DND-41 (cell line): ENCODE data around the gene ACTG1.

Experiments used
- ATAC-seq: fragments of 200-7000 bp; cut with Tn5 transposase; 3 replicates; pipeline ENCODE4 v1.9.1; 2021; ENCODE audit warnings: low read depth; ENCODE audit not compliant: insufficient read depth
- DNase-seq: peaks from one replicate; pipeline ENCODE4 v3.0.0-alpha.2; 2020
- H2AFZ ChIP-seq: 2 replicates; pipeline ENCODE4 v1.6.0; 2012; ENCODE audit warnings: low read depth, low read length
- H3K27ac ChIP-seq: 2 replicates; pipeline ENCODE4 v1.5.1; 2012; ENCODE audit warnings: low read length, inconsistent platforms
- H3K27me3 ChIP-seq: fragments of 200-600 bp; sonication (generic); 2 replicates; pipeline ENCODE4 v1.6.0; 2012; ENCODE audit warnings: low read length, mild to moderate bottlenecking, inconsistent platforms; ENCODE audit not compliant: insufficient read depth, poor library complexity
- H3K36me3 ChIP-seq: 2 replicates; pipeline ENCODE4 v1.5.1; 2012; ENCODE audit warnings: low read length, inconsistent platforms; ENCODE audit not compliant: insufficient read depth
- H3K4me1 ChIP-seq: 2 replicates; pipeline ENCODE4 v1.5.1; 2012; ENCODE audit warnings: mild to moderate bottlenecking, low read length; ENCODE audit not compliant: insufficient read depth
- H3K4me2 ChIP-seq: 2 replicates; pipeline ENCODE4 v1.6.0; 2012; ENCODE audit warnings: mild to moderate bottlenecking, moderate library complexity, low read length, inconsistent platforms; ENCODE audit not compliant: insufficient read depth
- H3K4me3 ChIP-seq, 2 experiments: fragments of 200-600 bp in 1 of 2; shearing (Covaris generic) in 1 of 2; 2 replicates each; pipeline ENCODE4 v1.5.1; 2012 to 2016; ENCODE audit warnings: inconsistent platforms in 2 of 2, low read length in 2 of 2, mild to moderate bottlenecking in 2 of 2, low read depth in 1 of 2, moderate library complexity in 1 of 2
- H3K79me2 ChIP-seq: 2 replicates; pipeline ENCODE4 v1.6.0; 2012; ENCODE audit warnings: low read length, inconsistent platforms; ENCODE audit not compliant: insufficient read depth
- H3K9ac ChIP-seq: 2 replicates; pipeline ENCODE4 v1.6.0; 2012; ENCODE audit warnings: low read depth, mild to moderate bottlenecking, inconsistent platforms, low read length, moderate library complexity
- H3K9me3 ChIP-seq: 2 replicates; pipeline ENCODE4 v1.5.1; 2012; ENCODE audit warnings: low read length, moderate library complexity, mild to moderate bottlenecking, inconsistent platforms; ENCODE audit not compliant: insufficient read depth, severe bottlenecking
- H4K20me1 ChIP-seq: 2 replicates; pipeline ENCODE4 v1.6.0; 2012; ENCODE audit warnings: low read length; ENCODE audit not compliant: insufficient read depth
- EZH2 ChIP-seq: IDR thresholded peaks from 3 replicates; pipeline ENCODE4 v1.6.1; 2012; ENCODE audit warnings: borderline replicate concordance, low read depth, mild to moderate bottlenecking, moderate library complexity, low read length, inconsistent platforms; ENCODE audit not compliant: severe bottlenecking
- TF ChIP-seq, protein P1 (sequence below): IDR thresholded peaks from 2 replicates; pipeline ENCODE4 v1.5.1; 2012; ENCODE audit warnings: borderline replicate concordance, low read length, moderate library complexity, mild to moderate bottlenecking; ENCODE audit not compliant: poor library complexity, severe bottlenecking; ENCODE audit errors: extremely low read depth

ACTG1 gene

DNA sequence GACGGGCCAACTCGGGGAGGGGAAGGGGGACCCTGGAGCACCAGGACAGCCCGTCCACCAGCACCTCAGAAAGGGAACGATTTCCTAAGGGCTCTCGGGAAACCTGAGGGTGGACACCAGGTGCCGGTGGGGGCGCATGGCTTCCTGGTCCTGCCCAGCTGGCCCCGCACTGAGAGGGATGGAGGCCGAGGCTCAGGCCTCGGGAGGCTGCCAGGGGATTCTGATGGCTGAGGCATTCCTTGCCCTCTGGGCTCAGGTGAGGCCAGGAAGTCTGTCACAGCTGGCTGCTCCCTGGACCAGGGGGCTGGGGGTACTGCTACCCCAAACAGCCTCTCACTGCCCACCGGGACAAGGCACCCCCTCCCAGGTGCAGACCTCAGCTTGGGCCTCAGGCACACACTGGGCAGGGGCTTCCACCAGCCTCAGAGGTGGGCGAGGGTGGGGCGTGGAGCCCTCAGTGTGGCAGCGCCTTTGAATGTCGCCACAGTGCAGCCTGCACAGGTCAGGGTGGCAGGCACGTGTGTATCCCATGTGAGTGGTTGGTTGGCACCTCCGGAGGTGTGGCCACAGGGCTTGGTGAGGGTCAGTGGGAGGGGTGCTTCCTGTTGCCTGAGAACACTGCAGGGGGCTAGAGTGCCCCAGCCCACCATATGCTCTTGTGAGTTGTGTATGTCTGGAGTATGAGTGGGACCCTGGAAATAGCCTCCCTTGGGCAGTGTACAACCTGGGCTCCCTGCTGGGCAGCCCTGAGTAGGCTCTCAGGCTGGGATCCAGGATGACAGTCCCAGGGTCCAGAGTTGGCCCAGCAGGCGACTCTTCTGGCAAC lies 11.7 kb upstream of the ACTG1 start:
- Histone ChIP-seq H3K27me3 (no peaks in the 10 kb centered on the region), H3K4me3 (no peak overlapping the region), H3K4me1 (no peaks in the 10 kb centered on the region), H2AFZ (no peak overlapping the region), H3K36me3 (no peaks in the 10 kb centered on the region), H3K9ac (no peak overlapping the region), H3K4me2 (no peak overlapping the region), H4K20me1 (peaks cover 18% of the 10 kb centered on the region; the same call in 1 of the 2 replicates), H3K27ac (no peak overlapping the region), H3K79me2 (no peaks in the 10 kb centered on the region), H3K9me3 (no peaks in the 10 kb centered on the region)
- DNase-seq: no peak
- TF ChIP-seq, protein P1, sequence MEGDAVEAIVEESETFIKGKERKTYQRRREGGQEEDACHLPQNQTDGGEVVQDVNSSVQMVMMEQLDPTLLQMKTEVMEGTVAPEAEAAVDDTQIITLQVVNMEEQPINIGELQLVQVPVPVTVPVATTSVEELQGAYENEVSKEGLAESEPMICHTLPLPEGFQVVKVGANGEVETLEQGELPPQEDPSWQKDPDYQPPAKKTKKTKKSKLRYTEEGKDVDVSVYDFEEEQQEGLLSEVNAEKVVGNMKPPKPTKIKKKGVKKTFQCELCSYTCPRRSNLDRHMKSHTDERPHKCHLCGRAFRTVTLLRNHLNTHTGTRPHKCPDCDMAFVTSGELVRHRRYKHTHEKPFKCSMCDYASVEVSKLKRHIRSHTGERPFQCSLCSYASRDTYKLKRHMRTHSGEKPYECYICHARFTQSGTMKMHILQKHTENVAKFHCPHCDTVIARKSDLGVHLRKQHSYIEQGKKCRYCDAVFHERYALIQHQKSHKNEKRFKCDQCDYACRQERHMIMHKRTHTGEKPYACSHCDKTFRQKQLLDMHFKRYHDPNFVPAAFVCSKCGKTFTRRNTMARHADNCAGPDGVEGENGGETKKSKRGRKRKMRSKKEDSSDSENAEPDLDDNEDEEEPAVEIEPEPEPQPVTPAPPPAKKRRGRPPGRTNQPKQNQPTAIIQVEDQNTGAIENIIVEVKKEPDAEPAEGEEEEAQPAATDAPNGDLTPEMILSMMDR: no peak
- no peak for TF ChIP-seq EZH2
- ATAC-seq: no peak

GRCh38 chr17:81523402-81524038 lies 10.9 kb upstream of the ACTG1 start:
- no peaks in the 10 kb centered on the region for H3K79me2 ChIP-seq
- no peak for TF ChIP-seq EZH2
- TF ChIP-seq, protein P1: no peak
- no peaks in the 10 kb centered on the region for H3K36me3 ChIP-seq
- H3K4me1 ChIP-seq: no peaks in the 10 kb centered on the region
- H3K4me3 ChIP-seq: no peak overlapping the region
- H3K27ac ChIP-seq: no peak overlapping the region
- ATAC-seq (no peak), DNase-seq (no peak)
- H3K27me3 ChIP-seq: no peaks in the 10 kb centered on the region
- H2AFZ ChIP-seq: no peak overlapping the region
- H3K9ac ChIP-seq: no peak overlapping the region
- H3K4me2 ChIP-seq: no peak overlapping the region
- H4K20me1 ChIP-seq: peaks cover 18% of the 10 kb centered on the region; the same call in 1 of the 2 replicates
- no peaks in the 10 kb centered on the region for H3K9me3 ChIP-seq

DNA sequence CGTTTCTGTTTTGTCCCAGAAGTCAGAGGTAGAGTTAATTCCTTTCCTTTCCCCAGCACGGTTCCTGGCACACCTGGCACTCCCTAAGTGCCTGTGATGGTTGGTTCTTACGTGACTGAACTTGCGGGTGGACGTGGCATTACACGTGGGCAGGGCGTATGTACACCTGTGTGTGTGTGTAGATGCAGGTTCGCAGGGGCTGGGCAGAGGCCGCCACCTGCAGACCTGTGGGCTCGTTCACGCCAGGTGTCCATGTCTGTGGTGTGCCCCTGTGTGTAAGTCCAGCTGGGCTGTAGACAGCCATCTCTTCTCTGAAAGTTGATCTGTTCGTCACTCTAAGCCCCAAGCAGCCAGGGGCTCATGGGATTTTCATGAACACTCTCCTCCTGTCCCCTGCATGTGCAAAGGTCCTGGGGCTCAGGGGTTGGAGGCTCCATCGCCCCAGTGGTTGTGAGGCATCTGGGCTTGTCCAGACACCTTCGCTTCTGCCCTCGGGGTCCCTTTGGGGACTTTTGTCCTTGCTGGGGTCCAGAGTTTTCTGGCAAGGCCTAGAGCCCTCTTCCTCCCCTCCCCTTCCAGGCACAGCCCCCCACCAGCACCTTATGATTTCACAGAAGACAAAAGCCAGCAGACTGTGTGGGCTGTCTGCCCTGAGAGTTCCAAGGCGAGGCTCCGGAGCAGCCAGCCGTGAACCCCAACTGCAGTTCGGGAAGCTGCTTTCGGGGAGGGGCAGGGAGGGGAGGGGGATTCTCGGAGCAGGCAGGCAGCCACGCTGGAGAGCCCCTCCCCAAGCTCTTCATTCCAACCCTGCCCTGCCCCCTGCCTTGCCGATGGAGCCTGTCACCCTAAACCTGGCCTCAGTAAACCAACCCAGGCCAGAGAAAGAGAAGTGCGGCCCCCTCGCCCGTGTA lies 10.1 kb upstream of the ACTG1 start:
- Histone ChIP-seq H3K27ac (no peak overlapping the region), H3K4me1 (no peaks in the 10 kb centered on the region), H3K27me3 (no peaks in the 10 kb centered on the region), H2AFZ (no peak overlapping the region), H3K4me3 (no peak overlapping the region), H3K9me3 (no peaks in the 10 kb centered on the region), H4K20me1 (peaks cover 25% of the 10 kb centered on the region), H3K4me2 (no peak overlapping the region), H3K36me3 (no peaks in the 10 kb centered on the region), H3K9ac (no peak overlapping the region), H3K79me2 (no peaks in the 10 kb centered on the region)
- TF ChIP-seq EZH2: no peak
- TF ChIP-seq, protein P1: no peak
- DNase-seq (no peak), ATAC-seq (no peak)
